Muscle of leg (tissue), 11 donors: ENCODE results near the gene NBPF9. TPM values are rescaled to one million over a fixed set of nuclear protein-coding genes. Genes with fewer than 3 reads are reported as not detected.
A peak's percentile ranks its signal among the peaks of the same experiment; 100 is the strongest.
"Not testable (repeated sequence)": the region's sequence is repeated elsewhere in the genome, so short reads cannot be mapped to it uniquely, and the experiment has no call there.

Experiments used
- DNase-seq: peaks from one replicate; pipeline ENCODE4 v3.0.0; 2013
- H3K27ac ChIP-seq: one replicate; pipeline ENCODE4 v1.5.1; 2013; ENCODE audit warnings: mild to moderate bottlenecking, low read length, control low read depth
- H3K27me3 ChIP-seq: one replicate; pipeline ENCODE4 v1.6.1; 2013; ENCODE audit warnings: low read length; ENCODE audit not compliant: control insufficient read depth, insufficient read depth
- H3K36me3 ChIP-seq: one replicate; pipeline ENCODE4 v1.6.1; 2013; ENCODE audit warnings: low read length; ENCODE audit not compliant: control insufficient read depth, insufficient read depth
- H3K4me1 ChIP-seq: one replicate; pipeline ENCODE4 v1.6.1; 2013; ENCODE audit warnings: low read length; ENCODE audit not compliant: control insufficient read depth, insufficient read depth
- H3K4me3 ChIP-seq: one replicate; pipeline ENCODE4 v1.5.1; 2013; ENCODE audit warnings: low read length, control low read depth
- H3K9me3 ChIP-seq: replicated peaks from 2 replicates; pipeline ENCODE4 v1.6.1; 2013; ENCODE audit warnings: low read depth, low read length; ENCODE audit not compliant: control insufficient read depth
- whole genome bisulfite sequencing: methylation state at CpG from one replicate; pipeline ENCODE4 v1.1.5; 2013; ENCODE audit warnings: missing lambda C conversion rate; ENCODE audit not compliant: insufficient coverage; 5-methylcytosine and 5-hydroxymethylcytosine counted together
- polyA plus RNA-seq, 8 donors: library from polyadenylated mRNA; unstranded; fragments of 120-200 nt; gene quantifications; one replicate each; pipeline versions ENCODE4 v1.2.1 to v1.2.3, GENCODE V29; 2013; ENCODE audit warnings: inconsistent platforms in 1 of 8, low replicate concordance in 1 of 8; ENCODE audit not compliant: insufficient read length in 8 of 8, insufficient read depth in 1 of 8
- total RNA-seq: library from RNA; stranded (reverse); fragments of 120-200 nt; gene quantifications from one replicate; pipeline ENCODE4 v1.2.4, GENCODE V29; 2013

NBPF9 gene
- total and polyA plus RNA-seq, 9 donors, result 21.2 to 40.9 (median 31.0) TPM

DNA sequence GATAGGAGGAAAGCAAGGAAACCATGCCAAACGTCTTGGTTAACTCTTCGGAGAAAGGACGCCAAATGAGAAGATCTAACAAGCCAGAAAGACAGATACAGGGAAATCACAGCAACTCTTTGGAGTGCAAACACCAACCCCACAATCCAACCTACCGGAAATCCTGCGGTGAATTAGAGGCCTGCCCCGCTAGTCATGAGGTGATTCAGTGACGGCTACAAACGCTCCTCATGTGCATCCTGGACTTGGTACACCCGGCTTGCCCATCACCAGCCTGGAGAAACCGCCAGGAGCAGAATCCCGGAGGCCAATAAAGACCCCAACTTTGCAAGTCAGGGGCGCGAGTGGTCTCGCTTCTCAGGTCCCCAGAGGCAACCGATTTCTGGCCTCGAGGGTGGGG, 777 bp downstream of the NBPF9 start:
- DNase-seq, H3K4me1 ChIP-seq, H3K27ac ChIP-seq, H3K36me3 ChIP-seq, H3K27me3 ChIP-seq, H3K9me3 ChIP-seq: not testable (repeated sequence)
- peak overlapping the region; percentile 34 for H3K4me3 ChIP-seq
- no CpG with 5 or more reads among the region's 16 CpGs for WGBS

- H3K27me3 ChIP-seq, H3K27ac ChIP-seq, H3K4me3 ChIP-seq, H3K9me3 ChIP-seq, H3K4me1 ChIP-seq, DNase-seq, H3K36me3 ChIP-seq: not testable (repeated sequence)
- no CpG with 5 or more reads among the region's 8 CpGs for WGBS
Measured at GRCh38 chr1:149098276-149098675, 5.1 kb downstream of the NBPF9 start.

DNA sequence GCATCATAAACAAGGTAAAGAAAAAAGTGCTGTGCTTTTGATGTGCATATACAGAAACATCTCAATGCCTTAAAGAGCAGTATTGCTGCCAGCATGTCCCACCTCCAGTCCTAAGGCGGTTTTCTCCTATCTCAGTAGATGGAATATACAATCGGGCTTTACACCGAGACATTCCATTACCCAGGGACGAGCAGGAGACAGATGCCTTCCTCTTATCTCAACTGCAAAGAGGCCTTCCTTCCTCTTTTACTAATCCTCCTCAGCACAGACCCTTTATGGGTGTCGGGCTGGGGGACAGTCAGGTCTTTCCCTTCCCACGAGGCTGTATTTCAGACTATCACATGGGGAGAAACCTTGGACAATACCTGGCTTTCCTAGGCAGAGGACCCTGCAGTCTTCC, 10.2 kb downstream of the NBPF9 start:
- not testable (repeated sequence) for H3K27me3 ChIP-seq, H3K4me1 ChIP-seq, H3K9me3 ChIP-seq, H3K27ac ChIP-seq, H3K4me3 ChIP-seq, DNase-seq, H3K36me3 ChIP-seq
- WGBS, result no CpG with 5 or more reads among the region's 6 CpGs

- H3K4me3 ChIP-seq, H3K4me1 ChIP-seq, H3K27me3 ChIP-seq, H3K27ac ChIP-seq, DNase-seq, H3K9me3 ChIP-seq, H3K36me3 ChIP-seq: not testable (repeated sequence)
- WGBS, result no CpG with 5 or more reads among the region's 9 CpGs
Measured at GRCh38 chr1:149075505-149076127, 27.7 kb downstream of the NBPF9 start.

GRCh38 chr1:149064611-149065010, 38.7 kb downstream of the NBPF9 start:
- not testable (repeated sequence) for DNase-seq, H3K4me3 ChIP-seq, H3K27me3 ChIP-seq, H3K36me3 ChIP-seq, H3K9me3 ChIP-seq, H3K4me1 ChIP-seq, H3K27ac ChIP-seq
- no CpG with 5 or more reads among the region's 3 CpGs for WGBS

GRCh38 chr1:149043056-149043455, 60.3 kb downstream of the NBPF9 start:
- not testable (repeated sequence) for H3K36me3 ChIP-seq, H3K4me1 ChIP-seq, H3K27ac ChIP-seq, DNase-seq, H3K4me3 ChIP-seq, H3K27me3 ChIP-seq, H3K9me3 ChIP-seq
- no CpG with 5 or more reads among the region's 4 CpGs for WGBS

DNA sequence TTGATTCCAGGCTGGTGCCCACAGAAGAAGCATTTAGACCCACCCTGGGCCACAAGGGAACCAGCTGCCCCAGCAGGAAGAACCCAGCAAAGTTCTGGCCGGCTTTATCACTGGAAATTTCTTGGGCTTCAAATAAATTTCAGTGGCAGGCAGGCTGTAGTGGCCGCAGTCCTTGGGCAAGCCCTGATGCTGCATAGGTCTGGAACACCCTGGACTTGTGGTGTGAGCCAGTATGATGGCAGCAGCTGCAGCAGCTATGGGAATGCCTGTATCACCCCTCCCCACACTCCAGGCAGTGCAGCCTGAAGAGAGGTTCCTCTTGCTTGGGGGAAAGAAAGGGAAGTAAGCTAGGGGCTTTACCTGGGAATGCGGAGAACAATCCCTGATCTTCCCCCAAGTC, 69.4 kb downstream of the NBPF9 start:
- DNase-seq, H3K27me3 ChIP-seq, H3K4me3 ChIP-seq, H3K9me3 ChIP-seq, H3K4me1 ChIP-seq, H3K27ac ChIP-seq, H3K36me3 ChIP-seq: not testable (repeated sequence)
- no CpG with 5 or more reads among the region's 3 CpGs for WGBS

- H3K27me3 ChIP-seq, H3K4me1 ChIP-seq, H3K4me3 ChIP-seq, DNase-seq, H3K27ac ChIP-seq, H3K9me3 ChIP-seq, H3K36me3 ChIP-seq: not testable (repeated sequence)
- no CpG with 5 or more reads among the region's 3 CpGs for WGBS
Measured at GRCh38 chr1:149024327-149024726, 79.0 kb downstream of the NBPF9 start.

DNA sequence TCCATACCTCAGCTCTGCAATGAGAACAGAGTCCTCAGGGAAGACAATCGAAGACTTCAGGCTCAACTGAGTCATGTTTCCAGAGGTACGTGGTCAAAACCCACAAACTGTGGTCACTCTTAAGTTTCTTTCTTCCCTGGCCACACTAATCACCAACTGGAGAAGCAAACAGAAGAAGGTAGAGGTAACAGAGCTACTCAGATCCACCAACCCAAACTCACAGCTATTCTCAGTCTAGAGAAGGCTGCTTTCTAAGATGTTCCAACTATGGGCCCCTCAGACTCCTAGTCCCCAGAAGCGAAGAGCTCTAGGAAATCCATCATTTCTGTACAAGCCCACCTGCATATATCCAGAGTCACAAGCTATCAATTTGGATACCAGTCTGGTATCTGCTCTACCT, 84.8 kb downstream of the NBPF9 start:
- H3K36me3 ChIP-seq, DNase-seq, H3K4me1 ChIP-seq, H3K4me3 ChIP-seq, H3K27ac ChIP-seq, H3K27me3 ChIP-seq, H3K9me3 ChIP-seq: not testable (repeated sequence)
- no CpG with 5 or more reads among the region's 3 CpGs for WGBS

DNA sequence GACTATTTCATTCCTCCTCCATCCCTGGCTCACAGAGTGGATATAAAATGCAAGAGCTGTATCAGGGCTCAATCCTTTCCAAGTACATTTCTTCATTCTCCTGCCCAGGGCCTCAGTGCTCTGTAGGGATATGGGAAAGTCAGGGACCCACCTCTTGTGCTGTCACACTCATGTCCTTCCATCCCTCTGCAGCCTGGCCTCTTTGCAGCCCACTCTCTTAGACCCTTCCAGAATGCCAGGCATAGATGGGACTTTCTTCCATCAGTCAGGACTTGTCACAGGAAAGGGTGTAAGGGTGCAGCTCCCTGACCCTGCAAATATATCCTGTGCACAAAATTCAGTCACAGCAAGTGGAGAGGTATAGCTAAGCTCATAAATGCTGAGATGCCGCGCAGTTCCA, 86.7 kb downstream of the NBPF9 start:
- H3K27ac ChIP-seq, H3K27me3 ChIP-seq, H3K4me3 ChIP-seq, H3K4me1 ChIP-seq, DNase-seq, H3K9me3 ChIP-seq, H3K36me3 ChIP-seq: not testable (repeated sequence)
- no CpG with 5 or more reads among the region's 2 CpGs for WGBS

DNA sequence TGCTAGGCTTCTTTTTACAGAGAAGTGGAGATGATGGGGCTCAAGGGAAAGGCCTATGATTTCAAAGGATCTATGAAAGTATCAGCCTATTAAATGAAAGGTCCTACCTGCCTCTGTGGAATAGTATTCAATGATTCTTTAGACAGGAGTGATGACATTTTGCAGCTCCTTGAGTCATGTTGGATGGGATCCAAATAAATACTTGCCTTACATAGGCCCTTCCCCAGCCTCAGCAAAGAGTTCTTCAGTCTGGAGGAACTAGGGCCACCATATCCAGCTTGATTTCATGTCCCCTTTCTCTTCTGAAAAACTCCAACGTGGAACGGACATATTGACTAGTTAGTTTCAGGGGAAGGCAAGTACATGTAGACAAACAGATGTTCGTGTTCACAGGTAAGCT, 87.8 kb downstream of the NBPF9 start:
- not testable (repeated sequence) for H3K27me3 ChIP-seq, H3K4me1 ChIP-seq, DNase-seq, H3K27ac ChIP-seq, H3K9me3 ChIP-seq, H3K4me3 ChIP-seq, H3K36me3 ChIP-seq
- WGBS, result no CpG with 5 or more reads among the region's 3 CpGs
